SK-N-SH (cell line): ENCODE measurements around the gene CPNE4. TPM values are rescaled to one million over a fixed set of nuclear protein-coding genes. Genes with fewer than 3 reads are reported as not detected.

ENCODE experiments used
- CTCF ChIA-PET: fragments of 300-600, 350-600 bp; formaldehyde crosslinking; extraction: SDS; loops from one replicate; lab custom pipeline; 2021; lab: Yijun Ruan, JAX
- POLR2A ChIA-PET: fragments of 350-600 bp; sonication (Branson Sonifier 250); formaldehyde crosslinking; extraction: SDS; loops from one replicate; lab custom pipeline; 2020; ENCODE audit warnings: antibody characterized with exemption, inconsistent platforms; lab: Yijun Ruan, JAX
- DNase-seq: peaks from one replicate; pipeline ENCODE4 v3.0.0; 2012
- H2AFZ ChIP-seq: fragments of 200-600 bp; sonication (generic); 2 replicates; pipeline ENCODE4 v1.8.1; 2016; ENCODE audit warnings: antibody characterized with exemption, mild to moderate bottlenecking, low read depth
- H3F3A ChIP-seq: fragments of 200-600 bp; sonication (generic); replicated peaks from 2 replicates; pipeline ENCODE3; 2016; ENCODE audit warnings: antibody characterized with exemption, mild to moderate bottlenecking; ENCODE audit not compliant: insufficient read depth
- H3K27ac ChIP-seq, 2 experiments: fragments of 200-500 bp in 1 of 2; fragments of 200-600 bp in 1 of 2; sonication (Bioruptor generic) in 1 of 2; sonication (generic), shearing (Covaris generic) in 1 of 2; 2 replicates each; pipeline versions ENCODE4 v1.5.1 to v1.6.1; 2014 to 2016; ENCODE audit warnings: low read depth in 2 of 2, inconsistent platforms in 1 of 2, low read length in 1 of 2, mild to moderate bottlenecking in 1 of 2, mixed read lengths in 1 of 2
- H3K27me3 ChIP-seq: fragments of 200-600 bp; sonication (generic), shearing (Covaris generic); 2 replicates; pipeline ENCODE4 v1.6.1; 2016; ENCODE audit warnings: mixed run types; ENCODE audit not compliant: insufficient read depth
- H3K36me3 ChIP-seq, 2 experiments: fragments of 200-500 bp in 1 of 2; fragments of 200-600 bp in 1 of 2; sonication (Bioruptor generic) in 1 of 2; sonication (generic) in 1 of 2; replicated peaks in 1 of 2; 2 replicates each; pipeline versions ENCODE3 to v1.5.1; 2014 to 2016; ENCODE audit warnings: low read length in 1 of 2, mild to moderate bottlenecking in 1 of 2; ENCODE audit not compliant: insufficient read depth in 2 of 2, control insufficient read depth in 1 of 2
- H3K4me1 ChIP-seq, 2 experiments: fragments of 200-500 bp in 1 of 2; fragments of 200-600 bp in 1 of 2; sonication (Bioruptor generic) in 1 of 2; sonication (generic), shearing (Covaris generic) in 1 of 2; 2 replicates each; pipeline versions ENCODE4 v1.5.1 to v1.6.1; 2014 to 2016; ENCODE audit warnings: low read depth in 1 of 2, low read length in 1 of 2, mixed run types in 1 of 2; ENCODE audit not compliant: insufficient read depth in 2 of 2, control insufficient read depth in 1 of 2
- H3K4me2 ChIP-seq: fragments of 200-600 bp; sonication (generic), shearing (Covaris generic); 2 replicates; pipeline ENCODE4 v1.6.1; 2017; ENCODE audit warnings: mixed run types
- H3K4me3 ChIP-seq, 2 experiments: fragments of 200-500 bp in 1 of 2; fragments of 200-600 bp in 1 of 2; sonication (Bioruptor generic) in 1 of 2; sonication (generic), shearing (Covaris generic) in 1 of 2; 2 replicates each; pipeline versions ENCODE4 v1.5.1 to v1.8.1; 2014 to 2016; ENCODE audit warnings: low read depth in 2 of 2, inconsistent platforms in 1 of 2, low read length in 1 of 2, mild to moderate bottlenecking in 1 of 2, mixed read lengths in 1 of 2, moderate library complexity in 1 of 2
- H3K79me2 ChIP-seq: fragments of 200-600 bp; sonication (generic); 2 replicates; pipeline ENCODE4 v1.8.1; 2017; ENCODE audit warnings: mild to moderate bottlenecking; ENCODE audit not compliant: insufficient read depth
- H3K9ac ChIP-seq: fragments of 200-600 bp; sonication (generic); 2 replicates; pipeline ENCODE4 v1.6.1; 2017; ENCODE audit warnings: mixed run types
- H3K9me2 ChIP-seq: fragments of 200-600 bp; sonication (generic); 2 replicates; pipeline ENCODE4 v1.6.1; 2017; ENCODE audit warnings: mixed run types
- H3K9me3 ChIP-seq: fragments of 200-600 bp; sonication (generic); 2 replicates; pipeline ENCODE4 v1.6.1; 2017; ENCODE audit warnings: mixed run types, mild to moderate bottlenecking, moderate library complexity
- H4K20me1 ChIP-seq: fragments of 200-600 bp; sonication (generic); 2 replicates; pipeline ENCODE4 v1.6.1; 2017; ENCODE audit warnings: mild to moderate bottlenecking, mixed run types; ENCODE audit not compliant: insufficient read depth
- CHD2 ChIP-seq: fragments of 150-350 bp; IDR thresholded peaks from 2 replicates; pipeline ENCODE4 v1.6.1; 2018; ENCODE audit warnings: low read length; ENCODE audit not compliant: partially characterized antibody
- CTCF ChIP-seq: fragments of 200-600 bp; sonication (generic); IDR thresholded peaks from 2 replicates; pipeline ENCODE4 v1.6.1; 2017; ENCODE audit warnings: antibody characterized with exemption, mild to moderate bottlenecking, moderate library complexity
- FOSL2 ChIP-seq: IDR thresholded peaks from 2 replicates; pipeline ENCODE4 v1.4.0; 2012; ENCODE audit warnings: low read depth, mild to moderate bottlenecking, moderate library complexity, borderline replicate concordance
- FOXJ3 ChIP-seq: sonication (generic); formaldehyde crosslinking; IDR thresholded peaks from 2 replicates; pipeline ENCODE4 v1.5.1; 2020; ENCODE audit warnings: mild to moderate bottlenecking, missing genetic modification reagents
- FOXM1 ChIP-seq: IDR thresholded peaks from 2 replicates; pipeline ENCODE4 v1.4.0; 2012; ENCODE audit warnings: low read depth, mild to moderate bottlenecking
- GABPA ChIP-seq: IDR thresholded peaks from 2 replicates; pipeline ENCODE4 v1.4.0; 2012; ENCODE audit warnings: low read depth, mild to moderate bottlenecking
- MAX ChIP-seq: IDR thresholded peaks from 2 replicates; pipeline ENCODE4 v1.4.0; 2012; ENCODE audit warnings: low read depth
- MEF2A ChIP-seq: IDR thresholded peaks from 2 replicates; pipeline ENCODE4 v1.4.0; 2012; ENCODE audit warnings: low read depth, borderline replicate concordance
- MXI1 ChIP-seq: IDR thresholded peaks from 2 replicates; pipeline ENCODE4 v1.6.1; 2012; ENCODE audit warnings: mild to moderate bottlenecking, low read depth, low read length, improper control_type of control experiment
- NRF1 ChIP-seq: IDR thresholded peaks from 2 replicates; pipeline ENCODE4 v1.6.1; 2012; ENCODE audit warnings: low read depth, mild to moderate bottlenecking, low read length
- PBX3 ChIP-seq: IDR thresholded peaks from 2 replicates; pipeline ENCODE4; 2012
- POLR2AphosphoS5 ChIP-seq: IDR thresholded peaks from 2 replicates; pipeline ENCODE4 v1.6.1; 2012; ENCODE audit warnings: low read depth, low read length
- RAD21 ChIP-seq: IDR thresholded peaks from 2 replicates; pipeline ENCODE4 v1.6.1; 2012; ENCODE audit warnings: mild to moderate bottlenecking, low read length
- SIN3A ChIP-seq: IDR thresholded peaks from 2 replicates; pipeline ENCODE4 v1.6.1; 2012; ENCODE audit warnings: low read depth, mild to moderate bottlenecking, low read length, moderate library complexity, borderline replicate concordance
- TAF1 ChIP-seq: IDR thresholded peaks from 2 replicates; pipeline ENCODE4 v1.6.1; 2012; ENCODE audit warnings: low read depth, mild to moderate bottlenecking, low read length, moderate library complexity, borderline replicate concordance
- USF1 ChIP-seq: IDR thresholded peaks from 2 replicates; pipeline ENCODE4 v1.4.0; 2012; ENCODE audit warnings: low read depth, borderline replicate concordance
- USF2 ChIP-seq: fragments of 150-350 bp; IDR thresholded peaks from 2 replicates; pipeline ENCODE4 v1.6.1; 2017; ENCODE audit warnings: antibody characterized with exemption, low read length, low read depth, borderline replicate concordance
- YY1 ChIP-seq: IDR thresholded peaks from 2 replicates; pipeline ENCODE4 v1.4.0; 2012; ENCODE audit warnings: low read depth, mild to moderate bottlenecking
- WGBS: methylation state at CpG from one replicate; pipeline ENCODE4 v1.1.6; 2017; ENCODE audit warnings: low lambda C conversion rate; 5-methylcytosine and 5-hydroxymethylcytosine counted together
- polyA plus RNA-seq, 3 experiments: library from polyadenylated mRNA; depleted of rRNA; stranded (reverse); fragments of >200 nt; gene quantifications; 2 replicates each; pipeline ENCODE4 v1.2.3, GENCODE V29; 2012

The CPNE4 gene
- polyA plus RNA-seq, 1 of the 3 experiments (the other 2 are of a cell fraction) = not detected

GRCh38 chr3:131843174-131843573, 191.6 kb downstream of the CPNE4 start:
- peaks cover 0 to 20% of the 10 kb centered on the region in 2 experiments; a peak in 1 of 4 replicates for H3K4me1 ChIP-seq
- no peaks in the 10 kb centered on the region for H3K9me2 ChIP-seq
- no peak for DNase-seq
- no peaks in the 10 kb centered on the region for H3K9me3 ChIP-seq
- WGBS = 55% methylated on average over 9 of the region's 9 CpGs
- H3K27ac ChIP-seq = no peak overlapping the region
- TF ChIP-seq POLR2AphosphoS5 (no peak), MXI1 (no peak), USF1 (no peak), NRF1 (no peak), CHD2 (no peak), CTCF (no peak), GABPA (no peak), YY1 (no peak), RAD21 (no peak), MAX (no peak), FOSL2 (no peak), FOXM1 (no peak), USF2 (no peak), FOXJ3 (no peak), PBX3 (no peak), SIN3A (no peak), TAF1 (no peak), MEF2A (no peak)
- H3F3A ChIP-seq = no peaks in the 10 kb centered on the region
- H3K4me3 ChIP-seq = no peak overlapping the region
- ChIA-PET POLR2A (no interaction called here), CTCF (no interaction called here)
- no peak overlapping the region for H3K9ac ChIP-seq
- no peaks in the 10 kb centered on the region for H3K79me2 ChIP-seq
- H4K20me1 ChIP-seq = no peaks in the 10 kb centered on the region
- H3K27me3 ChIP-seq = no peaks in the 10 kb centered on the region
- H3K36me3 ChIP-seq = no peaks in the 10 kb centered on the region
- no peak overlapping the region for H2AFZ ChIP-seq
- no peak overlapping the region for H3K4me2 ChIP-seq
